T-helper 17 cell (primary cell): Measurements from ENCODE around the gene DEGS1. TPM values are rescaled to one million over a fixed set of nuclear protein-coding genes. Genes with fewer than 3 reads are reported as not detected.
"Not testable (repeated sequence)": the region's sequence is repeated elsewhere in the genome, so short reads cannot be mapped to it uniquely, and the experiment has no call there.

Experiments used
- ATAC-seq: fragments of 150-1000 bp; cut with Tn5 transposase; 2 replicates; pipeline ENCODE4 v1.10.0; 2021; ENCODE audit warnings: mild to moderate bottlenecking, moderate library complexity
- DNase-seq, 3 donors: peaks; one replicate each; pipeline versions ENCODE4 v3.0.0 to v3.0.0-alpha.2; 2020 to 2021
- H3K9me3 ChIP-seq: one replicate; pipeline ENCODE4 v1.7.0; 2013; ENCODE audit warnings: low read length, mild to moderate bottlenecking; ENCODE audit not compliant: control insufficient read depth, poor library complexity, severe bottlenecking
- H3K27ac Mint-ChIP-seq: one replicate; pipeline ENCODE4 v1.8.0; 2022; ENCODE audit warnings: mild to moderate bottlenecking, moderate library complexity, mixed read lengths
- H3K27me3 Mint-ChIP-seq: one replicate; pipeline ENCODE4 v1.8.0; 2022; ENCODE audit warnings: mixed read lengths
- H3K36me3 Mint-ChIP-seq: one replicate; pipeline ENCODE4 v1.8.0; 2022; ENCODE audit warnings: low read depth, mixed read lengths
- H3K4me1 Mint-ChIP-seq: one replicate; pipeline ENCODE4 v1.8.0; 2022; ENCODE audit warnings: mild to moderate bottlenecking, mixed read lengths
- H3K4me3 Mint-ChIP-seq: one replicate; pipeline ENCODE4 v1.8.0; 2022; ENCODE audit warnings: mild to moderate bottlenecking, moderate library complexity, mixed read lengths
- total RNA-seq, 4 donors: library from RNA in 2 of 4; stranded (reverse) in 2 of 4; gene quantifications; one replicate each; pipeline ENCODE4 v1.2.3 and lab custom pipeline; 2022 to 2026

The DEGS1 gene
- total RNA-seq, 2 donors from 2014 or later, result 50.7 to 53.8 TPM

DNA sequence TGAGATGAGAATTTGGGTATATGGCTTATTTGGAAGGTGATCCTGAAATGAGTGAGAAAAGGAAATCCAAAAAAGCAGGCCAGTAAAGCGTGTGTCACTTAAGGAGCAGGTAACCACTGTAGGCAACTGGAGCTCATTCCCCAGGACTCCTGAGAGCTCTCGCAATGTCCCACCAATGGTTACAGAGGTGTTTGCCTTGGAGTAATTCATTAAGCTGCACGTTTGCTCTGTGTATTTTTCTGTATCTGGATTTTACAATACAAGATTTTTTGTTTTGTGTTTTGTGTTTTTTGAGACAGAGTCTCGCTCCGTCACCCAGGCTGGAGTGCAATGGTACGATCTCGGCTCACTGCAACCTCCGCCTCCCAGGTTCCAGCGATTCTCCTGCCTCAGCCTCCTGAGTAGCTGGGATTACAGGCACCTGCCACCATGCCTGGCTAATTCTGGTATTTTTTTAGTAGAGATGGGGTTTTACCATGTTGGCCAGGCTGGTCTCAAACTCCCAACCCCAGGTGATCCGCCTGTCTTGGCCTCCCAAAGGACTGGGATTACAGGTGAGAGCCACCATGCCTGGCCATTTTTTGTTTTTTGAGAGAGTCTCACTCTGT is 23.0 kb downstream of the DEGS1 start:
- H3K27ac Mint-ChIP-seq, DNase-seq, H3K9me3 ChIP-seq, H3K27me3 Mint-ChIP-seq, H3K4me1 Mint-ChIP-seq, H3K36me3 Mint-ChIP-seq, ATAC-seq: not testable (repeated sequence)
- peak overlapping the region; percentile 77 for H3K4me3 Mint-ChIP-seq

DNA sequence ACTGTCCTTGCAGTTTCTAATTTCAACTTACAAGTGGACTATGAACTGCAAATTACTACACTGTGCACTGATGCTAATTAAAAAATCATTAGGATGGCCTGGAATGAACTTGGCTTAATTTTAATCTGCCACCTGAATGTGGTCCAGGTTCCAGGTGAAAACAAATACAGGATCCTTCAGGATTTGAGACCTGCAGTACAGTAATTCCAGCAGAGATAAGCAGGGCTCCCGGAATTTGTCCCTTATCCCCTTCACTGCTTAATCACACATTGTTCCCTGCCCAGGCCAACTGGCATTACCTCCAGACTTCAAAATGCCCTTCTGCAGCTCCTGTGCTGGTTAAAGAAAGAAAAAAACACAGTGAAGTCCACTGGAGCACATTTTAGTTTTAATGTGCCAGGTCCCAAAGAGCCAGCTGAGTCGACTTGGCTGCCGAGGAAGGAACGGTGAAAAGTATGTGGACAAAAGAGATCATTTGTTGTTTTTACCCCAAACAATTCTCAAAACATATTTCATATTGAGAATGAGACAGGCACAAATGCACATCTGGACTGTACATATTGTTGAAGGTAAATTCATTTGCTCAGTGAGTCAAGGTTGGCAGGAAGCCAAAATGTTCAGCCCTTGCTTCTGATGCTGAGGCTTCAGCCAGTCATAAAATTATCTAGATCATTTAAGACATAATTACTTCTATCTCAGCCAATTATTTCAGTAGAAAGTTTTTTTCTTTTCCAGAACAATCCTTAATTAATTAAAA is 28.3 kb downstream of the DEGS1 start:
- Mint-ChIP-seq H3K4me3 (no peak overlapping the region), H3K36me3 (no peaks in the 10 kb centered on the region), H3K27me3 (no peaks in the 10 kb centered on the region), H3K27ac (no peak overlapping the region), H3K4me1 (peaks cover 4% of the 10 kb centered on the region)
- DNase-seq (no peak), ATAC-seq (no peak)
- H3K9me3 ChIP-seq, result no peaks in the 10 kb centered on the region

DNA sequence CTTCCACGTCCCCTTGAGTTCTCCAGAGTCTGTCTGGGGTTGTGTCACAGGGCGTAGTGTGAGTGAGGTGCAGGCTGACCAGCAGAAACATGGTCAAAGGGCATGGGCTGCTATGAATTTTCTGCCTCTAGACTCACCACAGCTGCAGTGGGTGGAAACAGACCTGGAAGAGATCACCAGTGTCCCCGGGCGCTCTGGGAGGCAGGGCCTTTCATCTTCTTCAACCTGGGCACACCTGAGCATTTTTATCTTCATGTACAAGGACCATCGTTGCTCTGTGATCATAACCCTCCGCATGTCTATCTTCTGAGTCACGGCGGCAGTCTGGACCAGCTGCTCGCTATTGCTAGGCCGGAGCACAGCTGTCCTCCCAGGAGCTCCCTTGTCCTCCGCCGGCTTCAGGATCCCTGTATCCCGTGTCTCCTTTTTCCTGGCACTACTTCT is 29.6 kb downstream of the DEGS1 start:
- H3K9me3 ChIP-seq, result no peaks in the 10 kb centered on the region
- Mint-ChIP-seq H3K4me1 (peaks cover 4% of the 10 kb centered on the region), H3K27ac (no peak overlapping the region), H3K27me3 (no peaks in the 10 kb centered on the region), H3K4me3 (no peak overlapping the region), H3K36me3 (no peaks in the 10 kb centered on the region)
- DNase-seq (no peak), ATAC-seq (no peak)

DNA sequence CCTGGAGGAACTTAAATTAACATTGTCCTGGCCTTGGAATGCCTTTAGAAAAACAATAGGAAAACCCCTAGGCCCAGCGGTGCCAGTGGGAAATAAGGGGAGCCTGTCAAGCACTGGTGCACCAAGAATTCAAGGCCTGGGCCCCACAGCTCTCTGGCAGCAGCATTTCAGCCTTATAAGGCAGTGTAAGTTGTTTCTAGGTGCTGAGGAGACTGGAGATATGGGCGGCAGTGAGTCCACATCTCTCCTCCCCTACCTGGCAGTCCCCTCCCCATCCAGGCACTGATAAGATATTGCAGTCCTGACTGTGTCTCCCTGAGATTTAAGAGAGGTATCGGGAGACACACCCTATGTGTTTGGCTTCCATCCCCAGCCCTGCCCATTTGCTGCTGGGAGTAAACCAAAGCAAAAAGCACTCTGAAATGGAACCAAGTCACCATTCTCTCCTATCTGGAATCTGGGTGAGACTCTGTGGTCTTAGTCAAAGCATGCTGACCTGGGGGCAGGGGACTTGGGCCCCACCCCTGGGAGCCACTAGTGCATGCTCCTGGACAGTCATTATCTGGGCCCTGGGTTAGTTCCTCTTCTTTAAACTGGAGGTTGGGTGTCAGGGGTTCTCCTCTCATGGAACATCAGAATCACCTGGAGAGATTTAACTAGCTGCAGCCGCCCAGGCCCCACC is 30.5 kb downstream of the DEGS1 start:
- H3K4me3 Mint-ChIP-seq, result no peak overlapping the region
- no peaks in the 10 kb centered on the region for H3K9me3 ChIP-seq
- H3K4me1 Mint-ChIP-seq, result peaks cover 4% of the 10 kb centered on the region
- DNase-seq (no peak), ATAC-seq (no peak)
- no peak overlapping the region for H3K27ac Mint-ChIP-seq
- no peaks in the 10 kb centered on the region for H3K27me3 Mint-ChIP-seq
- H3K36me3 Mint-ChIP-seq, result no peaks in the 10 kb centered on the region

DNA sequence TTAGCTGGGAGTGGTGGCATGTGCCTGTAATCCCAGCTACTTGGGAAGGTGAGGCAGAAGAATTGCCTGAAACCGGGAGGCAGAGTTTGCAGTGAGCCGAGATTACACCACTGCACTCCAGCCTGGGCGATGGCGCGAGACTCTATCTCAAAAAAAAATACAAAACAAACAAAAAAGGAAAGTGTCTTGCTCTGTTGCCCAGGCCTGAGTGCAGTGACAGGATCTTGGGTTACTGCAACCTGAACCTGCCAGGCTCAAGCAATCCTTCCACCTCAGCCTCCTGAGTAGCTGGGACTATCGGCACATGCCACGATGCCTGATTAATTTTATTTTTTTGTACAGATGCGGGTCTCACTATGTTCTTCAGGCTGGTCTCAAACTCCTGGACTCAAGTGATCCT is 33.3 kb downstream of the DEGS1 start:
- no peaks in the 10 kb centered on the region for H3K9me3 ChIP-seq
- Mint-ChIP-seq H3K27me3 (no peaks in the 10 kb centered on the region), H3K27ac (no peak overlapping the region), H3K4me3 (no peak overlapping the region), H3K36me3 (no peaks in the 10 kb centered on the region), H3K4me1 (peaks cover 4% of the 10 kb centered on the region)
- DNase-seq, result no peak
- ATAC-seq, result no peak

DNA sequence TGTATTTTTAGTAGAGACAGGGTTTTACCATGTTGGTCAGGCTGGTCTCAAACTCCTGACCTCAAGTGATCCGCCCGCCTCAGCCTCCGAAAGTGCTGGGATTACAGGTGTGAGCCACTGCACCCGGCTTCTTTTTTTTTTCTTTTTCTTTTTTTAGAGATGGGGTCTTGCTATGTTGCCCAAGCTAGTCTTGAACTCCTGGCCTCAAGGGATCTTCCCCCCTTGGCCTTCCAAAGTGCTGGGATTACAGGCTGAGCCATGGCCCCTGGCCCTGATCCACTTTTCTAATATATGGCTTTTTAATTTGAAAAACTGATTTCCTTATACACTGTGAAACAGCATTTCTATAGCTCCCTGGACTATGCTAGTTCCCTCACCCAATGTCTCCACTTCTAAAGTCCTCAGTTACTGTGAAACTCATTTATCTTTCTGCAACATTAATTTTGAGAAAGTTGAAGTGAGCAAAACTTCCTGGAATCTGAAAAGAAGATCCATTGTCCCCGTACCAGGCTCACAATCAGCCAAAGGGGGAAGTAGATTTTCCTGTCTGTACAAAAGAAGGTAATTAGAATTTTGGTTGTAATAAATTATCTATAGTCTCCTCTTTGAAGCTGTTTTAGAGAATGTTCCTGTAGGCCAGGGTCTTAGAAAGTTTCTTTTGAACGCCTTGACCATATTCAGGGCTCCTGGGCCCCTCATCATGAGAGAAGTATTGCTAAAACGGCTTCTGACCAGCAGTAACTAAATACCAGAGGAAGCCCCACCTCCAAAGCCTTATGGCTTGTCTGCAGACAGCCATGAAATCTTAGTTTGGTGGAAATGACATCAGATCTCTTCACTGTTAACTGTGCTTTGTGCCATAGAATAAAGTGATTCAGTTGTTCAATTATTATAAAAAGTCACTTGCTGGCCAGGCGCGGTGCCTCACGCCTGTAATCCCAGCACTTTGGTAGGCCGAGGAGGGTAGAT is 34.9 kb downstream of the DEGS1 start:
- peak overlapping the region; percentile 65 for H3K27ac Mint-ChIP-seq
- ATAC-seq, result no peak

DNA sequence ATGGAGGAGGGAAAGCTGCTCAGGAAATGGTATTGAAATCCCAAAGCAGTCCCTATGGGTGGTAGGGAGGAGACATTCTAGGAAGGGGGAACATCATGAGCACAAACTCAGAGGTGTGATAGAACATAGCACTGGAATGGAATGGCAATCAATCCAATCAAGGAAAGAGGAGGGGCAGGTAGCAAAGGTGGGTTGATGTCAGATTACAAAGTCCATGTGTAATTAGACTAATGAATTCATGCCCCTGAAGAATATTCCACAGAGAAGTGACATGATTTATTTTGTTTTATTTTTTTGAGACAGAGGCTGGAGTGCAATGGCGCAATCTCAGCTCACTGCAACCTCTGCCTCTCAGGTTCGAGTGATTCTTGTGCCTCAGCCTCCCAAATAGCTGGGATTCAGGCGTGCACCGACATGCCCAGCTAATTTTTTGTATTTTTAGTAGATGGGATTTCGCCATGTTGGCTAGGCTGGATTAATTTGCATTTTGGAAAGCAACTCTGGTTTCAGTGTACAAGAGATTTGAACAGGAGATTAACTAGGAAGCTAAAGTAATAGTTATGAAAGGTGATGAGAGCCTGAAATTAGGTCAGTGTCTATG is 36.1 kb downstream of the DEGS1 start:
- Mint-ChIP-seq H3K36me3 (no peaks in the 10 kb centered on the region), H3K4me1 (peaks cover 2% of the 10 kb centered on the region), H3K27me3 (no peaks in the 10 kb centered on the region), H3K4me3 (no peak overlapping the region), H3K27ac (no peak overlapping the region)
- no peak for ATAC-seq
- no peak for DNase-seq
- no peaks in the 10 kb centered on the region for H3K9me3 ChIP-seq

More for the DNA sequence above, 34.9 kb downstream of the DEGS1 start:
- H3K9me3 ChIP-seq, result no peaks in the 10 kb centered on the region
- H3K4me3 Mint-ChIP-seq, result no peak overlapping the region
- H3K4me1 Mint-ChIP-seq, result peaks cover 2% of the 10 kb centered on the region
- DNase-seq, result no peak
- no peaks in the 10 kb centered on the region for H3K36me3 Mint-ChIP-seq
- no peaks in the 10 kb centered on the region for H3K27me3 Mint-ChIP-seq

DNA sequence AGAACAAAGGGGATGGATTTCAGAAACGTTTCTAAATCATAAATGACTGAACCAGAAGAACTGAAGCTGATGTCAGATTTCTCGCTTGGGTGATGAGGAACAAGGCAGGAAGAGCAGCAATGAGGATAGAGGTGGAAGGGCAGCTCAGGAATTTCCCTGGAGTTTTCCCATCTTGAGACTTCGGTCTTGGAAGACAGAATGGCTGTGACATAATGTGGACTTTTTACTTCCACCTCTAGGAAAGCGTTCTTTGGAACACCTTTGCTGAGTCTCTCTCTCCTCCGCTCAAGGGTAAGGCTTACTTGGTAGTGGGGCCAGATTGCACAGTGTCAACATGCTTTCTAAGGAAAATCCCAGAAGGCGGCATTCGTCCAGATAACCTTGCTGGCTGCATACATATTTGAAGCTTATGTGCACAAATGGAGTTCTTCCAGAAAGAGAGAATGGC is 36.6 kb downstream of the DEGS1 start:
- no peak for ATAC-seq
- H3K9me3 ChIP-seq, result no peaks in the 10 kb centered on the region
- H3K4me1 Mint-ChIP-seq, result peaks cover 2% of the 10 kb centered on the region
- no peak overlapping the region for H3K27ac Mint-ChIP-seq
- no peaks in the 10 kb centered on the region for H3K36me3 Mint-ChIP-seq
- H3K4me3 Mint-ChIP-seq, result no peak overlapping the region
- no peak for DNase-seq
- H3K27me3 Mint-ChIP-seq, result no peaks in the 10 kb centered on the region

DNA sequence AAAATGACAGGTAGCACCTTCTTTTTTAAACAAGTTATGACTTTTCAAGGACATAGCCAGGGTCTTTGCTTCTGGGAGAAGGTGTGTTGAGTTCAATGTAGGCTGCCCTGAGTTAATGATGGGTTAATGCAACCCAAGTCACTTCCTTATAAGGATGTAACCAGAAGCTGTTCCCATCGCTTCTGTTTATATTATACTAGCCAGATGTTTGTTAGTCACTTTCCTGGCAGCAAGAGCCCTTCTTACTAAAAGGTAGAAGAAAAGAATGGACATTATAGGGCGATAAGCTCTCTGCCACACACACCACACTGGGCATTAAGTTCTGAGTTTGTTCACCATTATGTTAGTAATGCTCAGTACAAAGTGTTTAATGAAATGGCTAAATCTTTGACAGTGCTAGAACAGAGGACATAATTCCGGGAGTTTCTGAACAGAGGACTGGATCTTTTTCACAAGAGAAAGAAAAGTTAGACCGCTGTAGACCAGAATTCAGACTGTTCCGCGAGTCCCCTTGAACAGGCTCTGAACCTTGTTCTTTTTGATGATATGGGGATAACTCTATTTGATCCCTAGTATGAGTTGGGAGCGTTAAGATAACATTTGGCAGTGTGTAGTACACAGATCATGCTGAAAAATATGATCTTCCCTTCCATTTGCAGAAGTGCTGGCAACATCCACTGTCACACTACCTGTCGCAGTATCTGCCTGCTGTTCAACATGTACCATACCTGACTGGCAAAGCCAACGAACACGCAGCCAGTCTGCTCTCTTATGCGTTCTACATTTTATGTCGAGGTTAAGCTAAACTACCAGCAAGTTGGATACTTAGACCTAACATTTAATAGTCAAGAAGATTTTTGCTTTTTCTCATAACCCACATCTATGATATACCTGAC is 41.0 kb downstream of the DEGS1 start:
- peaks cover 9% of the 10 kb centered on the region for H3K36me3 Mint-ChIP-seq
- ATAC-seq (no peak), DNase-seq (no peak)
- no peak overlapping the region for H3K4me3 Mint-ChIP-seq
- H3K27ac Mint-ChIP-seq, result no peak overlapping the region
- H3K27me3 Mint-ChIP-seq, result no peaks in the 10 kb centered on the region
- no peaks in the 10 kb centered on the region for H3K9me3 ChIP-seq
- H3K4me1 Mint-ChIP-seq, result peaks cover 2% of the 10 kb centered on the region

DNA sequence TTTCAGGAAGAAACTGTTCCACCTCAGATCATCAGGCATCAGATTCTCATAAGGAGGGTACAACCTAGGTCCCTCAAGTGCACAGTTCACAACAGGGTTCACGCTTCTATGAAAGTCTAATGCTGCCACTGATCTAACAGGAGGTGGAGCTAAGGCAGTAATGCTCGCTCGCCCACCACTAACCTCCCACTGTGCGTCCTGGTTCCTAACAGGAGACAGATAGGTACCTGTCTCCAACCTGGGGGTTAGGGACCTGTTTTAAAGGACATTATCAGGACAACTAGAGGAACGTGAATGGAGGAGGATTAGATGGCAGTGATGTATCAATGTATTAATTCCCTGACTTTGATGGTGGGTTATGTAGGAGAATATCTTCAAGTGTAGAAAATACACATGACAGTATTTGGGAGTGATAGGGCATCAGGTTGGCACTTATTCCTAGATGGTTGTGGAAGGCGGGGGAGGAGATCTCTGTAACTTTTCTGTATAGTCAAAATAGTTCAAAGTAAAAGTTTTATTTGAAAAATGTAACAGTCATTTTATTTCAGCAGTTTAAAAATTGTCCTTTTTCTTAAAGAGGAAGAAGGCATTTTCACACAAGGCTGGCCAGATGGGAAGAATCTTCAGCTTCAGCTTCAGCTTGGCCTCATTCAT is 43.9 kb downstream of the DEGS1 start:
- H3K9me3 ChIP-seq, result no peaks in the 10 kb centered on the region
- Mint-ChIP-seq H3K27me3 (no peaks in the 10 kb centered on the region), H3K27ac (no peak overlapping the region), H3K4me3 (no peak overlapping the region), H3K4me1 (peaks cover 2% of the 10 kb centered on the region), H3K36me3 (peaks cover 14% of the 10 kb centered on the region)
- no peak for DNase-seq
- no peak for ATAC-seq

DNA sequence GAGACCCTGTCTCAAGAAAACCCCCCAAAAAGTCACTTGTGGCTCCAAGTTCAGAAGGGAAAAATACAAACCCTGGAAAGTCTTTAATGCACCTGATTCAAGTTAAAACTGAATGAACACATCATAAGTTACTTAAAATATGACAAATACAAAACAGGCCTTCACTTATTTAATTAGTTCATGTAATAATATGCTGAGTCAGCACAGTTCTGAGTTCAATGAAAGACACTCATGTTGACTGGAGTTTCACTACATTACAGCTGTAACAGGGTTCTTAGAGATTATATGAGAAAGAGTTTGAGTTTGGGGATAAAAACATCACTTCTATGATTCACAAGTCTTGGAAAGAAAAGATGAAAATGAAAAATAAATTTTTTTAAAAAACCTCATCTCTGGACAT is 51.0 kb downstream of the DEGS1 start:
- no peak for ATAC-seq
- no peaks in the 10 kb centered on the region for H3K9me3 ChIP-seq
- Mint-ChIP-seq H3K4me3 (no peak overlapping the region), H3K4me1 (peaks cover 2% of the 10 kb centered on the region), H3K36me3 (peaks cover 7% of the 10 kb centered on the region), H3K27ac (peak overlapping the region; percentile 66), H3K27me3 (no peaks in the 10 kb centered on the region)
- no peak for DNase-seq
